A673 (cell line): ENCODE measurements around the gene BEAN1. TPM values are rescaled to one million over a fixed set of nuclear protein-coding genes. Genes with fewer than 3 reads are reported as not detected.

Experiments used
- BruUV-seq: library from RNA; stranded (reverse); fragments of 400-500 nt; replicated peaks from 2 replicates; lab custom pipeline; 2021; lab: Mats Ljungman, UMichigan
- CTCF ChIA-PET: fragments of 300-600 bp; sonication (Branson Sonifier 250); formaldehyde crosslinking; loops from one replicate; lab custom pipeline; 2022; ENCODE audit warnings: antibody characterized with exemption; lab: Charles Lee
- POLR2A ChIA-PET: fragments of 300-600 bp; sonication (Branson Sonifier 250); formaldehyde crosslinking; loops from one replicate; lab custom pipeline; 2022; ENCODE audit warnings: antibody characterized with exemption; ENCODE audit not compliant: low non-redundant PET; lab: Charles Lee
- DNase-seq: peaks from one replicate; pipeline ENCODE4 v3.0.0-alpha.2; 2015; ENCODE audit warnings: low spot score
- H3K27ac ChIP-seq: fragments of 200-600 bp; sonication (generic); 2 replicates; pipeline ENCODE4 v1.5.1; 2016; ENCODE audit warnings: mixed run types, low read depth, mild to moderate bottlenecking, mixed read lengths, antibody characterized with exemption, low read length; ENCODE audit not compliant: poor library complexity, severe bottlenecking
- H3K27me3 ChIP-seq: fragments of 200-600 bp; sonication (generic); replicated peaks from 2 replicates; pipeline ENCODE4 v1.6.1; 2017; ENCODE audit warnings: mixed run types, low read depth, mild to moderate bottlenecking, mixed read lengths, antibody characterized with exemption, low read length; ENCODE audit not compliant: insufficient read depth, poor library complexity
- H3K36me3 ChIP-seq: fragments of 200-600 bp; sonication (generic); 2 replicates; pipeline ENCODE4 v1.6.1; 2016; ENCODE audit warnings: mixed run types, mild to moderate bottlenecking, mixed read lengths, antibody characterized with exemption, low read length; ENCODE audit not compliant: insufficient read depth, poor library complexity, severe bottlenecking
- H3K4me1 ChIP-seq: fragments of 200-600 bp; sonication (generic); 2 replicates; pipeline ENCODE4 v1.6.1; 2017; ENCODE audit warnings: mixed run types, mild to moderate bottlenecking, mixed read lengths, antibody characterized with exemption, low read length; ENCODE audit not compliant: insufficient read depth, poor library complexity, severe bottlenecking
- H3K4me3 ChIP-seq: fragments of 200-600 bp; sonication (generic); 2 replicates; pipeline ENCODE4 v1.5.1; 2016; ENCODE audit warnings: low read depth, mixed run types, mild to moderate bottlenecking, mixed read lengths, low read length; ENCODE audit not compliant: poor library complexity, severe bottlenecking
- H3K9me3 ChIP-seq: fragments of 200-600 bp; sonication (generic); 2 replicates; pipeline ENCODE4 v1.6.1; 2016; ENCODE audit warnings: mixed run types, low read depth, mild to moderate bottlenecking, mixed read lengths, antibody characterized with exemption, low read length; ENCODE audit not compliant: poor library complexity, severe bottlenecking
- CTCF ChIP-seq: fragments of 300-800, 200-600 bp; sonication (generic); conservative IDR thresholded peaks from 2 replicates; pipeline ENCODE4 v1.5.1; 2017; ENCODE audit warnings: low read depth, mild to moderate bottlenecking, antibody characterized with exemption, low read length, moderate library complexity, mixed read lengths
- EZH2 ChIP-seq: fragments of 200-600 bp; sonication (generic); IDR thresholded peaks from 2 replicates; pipeline ENCODE4 v1.6.1; 2017; ENCODE audit warnings: borderline replicate concordance, low read depth, mild to moderate bottlenecking, mixed read lengths, antibody characterized with exemption, low read length; ENCODE audit not compliant: poor library complexity, severe bottlenecking
- intact Hi-C: fragments of 100-400 bp; cut with micrococcal nuclease; formaldehyde crosslinking; loops from one replicate; pipeline ENCODE4 v1.10.0; 2022; ENCODE audit not compliant: unreplicated experiment
- total RNA-seq: library from RNA; stranded (reverse); gene quantifications from 2 replicates; pipeline ENCODE4 v1.2.3, GENCODE V29; 2021

Gene BEAN1
- total RNA-seq, 1 experiment from 2014 or later: not detected

GRCh38 chr16:66439051-66439730 lies 12.1 kb downstream of the BEAN1 start:
- BruUV-seq: no TSS peak
- no peak overlapping the region for H3K27ac ChIP-seq
- H3K4me3 ChIP-seq: no peak overlapping the region
- ChIA-PET CTCF (no interaction called here), POLR2A (no interaction called here)
- no peaks in the 10 kb centered on the region for H3K36me3 ChIP-seq
- TF ChIP-seq EZH2 (no peak), CTCF (no peak)
- peaks cover 6% of the 10 kb centered on the region for H3K27me3 ChIP-seq
- no peak for DNase-seq
- no peaks in the 10 kb centered on the region for H3K9me3 ChIP-seq
- no peaks in the 10 kb centered on the region for H3K4me1 ChIP-seq
- intact Hi-C loops: no loop called here

GRCh38 chr16:66440271-66440802 lies 13.2 kb downstream of the BEAN1 start:
- Histone ChIP-seq H3K27me3 (peaks cover 6% of the 10 kb centered on the region), H3K9me3 (no peaks in the 10 kb centered on the region), H3K27ac (no peak overlapping the region), H3K4me3 (no peak overlapping the region), H3K36me3 (no peaks in the 10 kb centered on the region), H3K4me1 (no peaks in the 10 kb centered on the region)
- ChIA-PET CTCF (no interaction called here), POLR2A (no interaction called here)
- TF ChIP-seq CTCF: no peak
- intact Hi-C loops: no loop called here
- DNase-seq: no peak
- no TSS peak for BruUV-seq

GRCh38 chr16:66440970-66441369 lies 13.9 kb downstream of the BEAN1 start:
- DNase-seq: no peak
- Histone ChIP-seq H3K9me3 (no peaks in the 10 kb centered on the region), H3K27ac (no peak overlapping the region), H3K4me1 (no peaks in the 10 kb centered on the region), H3K4me3 (no peak overlapping the region), H3K27me3 (peaks cover 6% of the 10 kb centered on the region), H3K36me3 (no peaks in the 10 kb centered on the region)
- TF ChIP-seq EZH2 (no peak), CTCF (no peak)
- CTCF ChIA-PET: no interaction called here
- intact Hi-C loops: no loop called here
- POLR2A ChIA-PET: no interaction called here
- no TSS peak for BruUV-seq
